Activated T-cell treated with anti-CD3 and anti-CD28 coated beads, Interleukin-2, amount 50 U/mL, for 4 hours (primary cell): ENCODE results near the gene CBX4. TPM values are rescaled to one million over a fixed set of nuclear protein-coding genes. Genes with fewer than 3 reads are reported as not detected.
A peak's percentile ranks its signal among the peaks of the same experiment; 100 is the strongest.

Source experiments
- ATAC-seq, 2 donors: fragments of 200-7000 bp; cut with Tn5 transposase; one replicate each; pipeline ENCODE4 v1.10.0; 2021
- DNase-seq: peaks from one replicate; pipeline ENCODE4 v3.0.0-alpha.2; 2020
- H3K27me3 Mint-ChIP-seq: one replicate; pipeline ENCODE4 v1.8.0; 2021; ENCODE audit warnings: low read depth, mixed read lengths
- H3K36me3 Mint-ChIP-seq: one replicate; pipeline ENCODE4 v1.8.0; 2022; ENCODE audit warnings: mixed read lengths; ENCODE audit not compliant: insufficient read depth
- H3K4me1 Mint-ChIP-seq: one replicate; pipeline ENCODE4 v1.8.0; 2021; ENCODE audit warnings: low read depth, mixed read lengths
- H3K4me3 Mint-ChIP-seq: one replicate; pipeline ENCODE4 v1.8.0; 2021; ENCODE audit warnings: mild to moderate bottlenecking, moderate library complexity, mixed read lengths
- H3K9me3 Mint-ChIP-seq: one replicate; pipeline ENCODE4 v1.8.0; 2021; ENCODE audit warnings: mixed read lengths
- total RNA-seq, 3 donors: library from RNA; stranded (reverse); gene quantifications; one replicate each; pipeline ENCODE4 v1.2.1, GENCODE V29; 2021

Gene CBX4
- total RNA-seq, 3 donors from 2014 or later = 15.3 to 16.4 (median 15.3) TPM

DNA sequence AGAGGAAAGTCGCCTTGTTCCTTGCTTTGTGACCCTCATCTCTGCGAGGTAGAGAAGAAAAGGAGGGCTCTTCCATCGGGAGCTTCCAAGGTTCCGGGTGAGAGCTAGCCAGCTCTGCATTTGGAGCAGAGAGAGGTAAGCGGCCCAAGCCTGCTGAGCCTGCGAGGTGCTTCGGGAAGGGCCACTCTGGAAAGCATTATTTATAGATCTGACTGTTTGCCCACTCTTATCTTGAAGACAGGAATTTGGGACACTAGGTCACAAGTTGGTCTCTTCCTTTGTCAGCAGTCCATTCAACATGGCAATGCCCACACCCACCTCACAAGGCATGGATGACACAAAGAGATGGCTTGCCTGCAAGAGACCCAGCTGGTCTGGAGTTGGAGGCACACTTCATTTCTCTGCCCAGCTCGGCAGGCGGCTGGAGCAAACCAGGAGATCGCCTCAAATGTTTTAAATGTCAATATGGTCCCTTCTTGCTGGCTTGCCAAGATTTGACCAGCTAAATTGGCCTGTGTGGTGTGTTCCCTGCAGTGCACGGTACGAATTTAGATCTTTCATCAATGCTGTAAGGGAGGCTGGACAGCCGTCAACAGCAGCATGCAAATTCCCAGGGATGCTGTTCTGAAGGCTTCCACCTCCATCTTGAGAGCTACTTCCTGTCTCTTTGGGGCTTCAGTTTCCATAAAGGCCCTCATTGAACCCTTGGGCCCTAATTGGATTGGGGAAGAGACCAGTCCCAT lies 19.5 kb downstream of the CBX4 start:
- Mint-ChIP-seq H3K4me1 (peaks cover 6% of the 10 kb centered on the region), H3K36me3 (no peaks in the 10 kb centered on the region), H3K9me3 (no peaks in the 10 kb centered on the region), H3K27me3 (peaks cover 38% of the 10 kb centered on the region), H3K4me3 (no peak overlapping the region)
- ATAC-seq (no peak), DNase-seq (no peak)

GRCh38 chr17:79819085-79819484 lies 20.2 kb downstream of the CBX4 start:
- no peak overlapping the region for H3K4me3 Mint-ChIP-seq
- DNase-seq = no peak
- peaks cover 41% of the 10 kb centered on the region for H3K27me3 Mint-ChIP-seq
- H3K9me3 Mint-ChIP-seq = no peaks in the 10 kb centered on the region
- peaks cover 11% of the 10 kb centered on the region for H3K4me1 Mint-ChIP-seq
- no peaks in the 10 kb centered on the region for H3K36me3 Mint-ChIP-seq
- ATAC-seq = no peak

DNA sequence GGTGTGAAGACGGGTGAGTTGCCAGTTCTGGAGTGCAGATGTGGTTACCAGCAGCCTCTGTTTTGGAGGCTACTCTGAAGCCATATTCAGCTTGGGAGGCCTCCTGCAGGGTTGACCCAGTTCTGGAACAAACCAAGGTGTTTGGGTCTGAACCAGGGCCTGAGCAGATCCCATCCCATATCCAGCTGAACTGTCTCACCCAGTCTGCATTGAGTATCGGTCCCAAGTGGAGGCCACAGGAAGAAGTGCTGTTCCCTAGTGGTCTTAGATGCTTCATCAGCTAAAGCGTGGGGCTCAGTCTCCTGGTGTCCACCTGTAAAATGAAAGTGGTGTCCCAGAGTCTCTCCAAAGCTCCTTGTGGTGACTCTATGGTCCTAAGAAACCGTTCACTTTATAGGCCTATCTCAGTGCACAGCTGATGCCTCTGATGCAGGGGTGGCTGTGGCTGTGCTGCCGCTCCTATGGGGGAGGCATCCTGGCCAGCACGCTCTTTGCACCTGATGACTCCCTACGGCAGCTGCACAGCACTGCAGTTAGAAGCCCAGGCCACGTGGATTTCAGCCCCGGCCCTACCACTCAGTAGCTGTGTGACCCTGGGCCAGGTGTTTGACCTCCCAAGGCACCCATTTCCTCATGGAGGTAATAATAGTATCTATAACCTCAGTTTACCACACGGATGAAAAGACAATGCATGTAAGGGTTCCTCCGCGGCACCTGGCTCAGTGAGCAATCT lies 21.0 kb downstream of the CBX4 start:
- peaks cover 42% of the 10 kb centered on the region for H3K27me3 Mint-ChIP-seq
- no peak for ATAC-seq
- peaks cover 12% of the 10 kb centered on the region for H3K4me1 Mint-ChIP-seq
- no peak overlapping the region for H3K4me3 Mint-ChIP-seq
- H3K36me3 Mint-ChIP-seq = no peaks in the 10 kb centered on the region
- no peaks in the 10 kb centered on the region for H3K9me3 Mint-ChIP-seq
- no peak for DNase-seq

DNA sequence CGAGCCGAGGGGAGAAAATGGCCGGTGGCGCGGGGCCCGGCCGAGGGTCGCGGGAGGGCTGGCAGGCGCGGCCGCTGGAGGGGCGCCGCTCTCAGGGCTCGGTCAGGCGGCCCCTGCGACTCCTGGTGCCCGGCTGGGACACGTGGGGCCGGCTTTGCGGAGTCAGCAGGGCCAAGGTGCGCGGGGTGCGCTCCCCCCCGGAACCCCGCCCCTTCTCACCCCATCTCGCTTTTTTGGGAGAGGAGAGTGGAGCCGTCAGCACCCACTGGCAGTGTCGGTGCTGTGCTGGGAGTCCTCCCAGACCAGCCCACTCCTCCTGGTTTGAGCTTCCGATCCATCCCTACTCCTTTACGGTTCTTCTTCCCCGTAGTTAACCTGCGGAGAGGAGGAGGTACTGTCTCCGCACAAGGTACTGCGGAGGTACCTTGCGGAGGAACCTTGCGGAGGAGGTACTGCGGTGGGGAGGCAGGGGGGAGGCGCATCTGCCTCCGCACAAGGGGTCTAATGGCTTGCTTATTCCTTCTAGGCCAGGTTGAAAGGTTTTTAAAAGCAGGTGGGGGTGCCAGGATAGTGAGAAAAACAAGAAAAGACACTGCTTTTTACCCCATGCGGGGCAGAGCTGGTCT lies 23.3 kb downstream of the CBX4 start:
- Mint-ChIP-seq H3K4me3 (peak overlapping the region; percentile 29), H3K27me3 (peaks cover 50% of the 10 kb centered on the region), H3K36me3 (no peaks in the 10 kb centered on the region), H3K4me1 (peaks cover 21% of the 10 kb centered on the region), H3K9me3 (no peaks in the 10 kb centered on the region)
- DNase-seq = no peak
- no peak for ATAC-seq

- no peak overlapping the region for H3K4me3 Mint-ChIP-seq
- H3K36me3 Mint-ChIP-seq = no peaks in the 10 kb centered on the region
- H3K4me1 Mint-ChIP-seq = peaks cover 24% of the 10 kb centered on the region
- ATAC-seq = no peak
- peaks cover 47% of the 10 kb centered on the region for H3K27me3 Mint-ChIP-seq
- no peak for DNase-seq
- H3K9me3 Mint-ChIP-seq = no peaks in the 10 kb centered on the region
Measured at GRCh38 chr17:79814974-79815835, 24.0 kb downstream of the CBX4 start.

GRCh38 chr17:79814127-79814973 lies 24.9 kb downstream of the CBX4 start:
- DNase-seq (no peak), ATAC-seq (no peak)
- peaks cover 25% of the 10 kb centered on the region for H3K4me1 Mint-ChIP-seq
- H3K36me3 Mint-ChIP-seq = no peaks in the 10 kb centered on the region
- H3K9me3 Mint-ChIP-seq = no peaks in the 10 kb centered on the region
- H3K4me3 Mint-ChIP-seq = peak overlapping the region; percentile 29
- peaks cover 40% of the 10 kb centered on the region for H3K27me3 Mint-ChIP-seq

GRCh38 chr17:79813297-79814126 lies 25.7 kb downstream of the CBX4 start:
- Mint-ChIP-seq H3K4me3 (no peak overlapping the region), H3K9me3 (no peaks in the 10 kb centered on the region), H3K27me3 (peaks cover 48% of the 10 kb centered on the region), H3K36me3 (no peaks in the 10 kb centered on the region), H3K4me1 (peaks cover 28% of the 10 kb centered on the region)
- DNase-seq (no peak), ATAC-seq (no peak)

DNA sequence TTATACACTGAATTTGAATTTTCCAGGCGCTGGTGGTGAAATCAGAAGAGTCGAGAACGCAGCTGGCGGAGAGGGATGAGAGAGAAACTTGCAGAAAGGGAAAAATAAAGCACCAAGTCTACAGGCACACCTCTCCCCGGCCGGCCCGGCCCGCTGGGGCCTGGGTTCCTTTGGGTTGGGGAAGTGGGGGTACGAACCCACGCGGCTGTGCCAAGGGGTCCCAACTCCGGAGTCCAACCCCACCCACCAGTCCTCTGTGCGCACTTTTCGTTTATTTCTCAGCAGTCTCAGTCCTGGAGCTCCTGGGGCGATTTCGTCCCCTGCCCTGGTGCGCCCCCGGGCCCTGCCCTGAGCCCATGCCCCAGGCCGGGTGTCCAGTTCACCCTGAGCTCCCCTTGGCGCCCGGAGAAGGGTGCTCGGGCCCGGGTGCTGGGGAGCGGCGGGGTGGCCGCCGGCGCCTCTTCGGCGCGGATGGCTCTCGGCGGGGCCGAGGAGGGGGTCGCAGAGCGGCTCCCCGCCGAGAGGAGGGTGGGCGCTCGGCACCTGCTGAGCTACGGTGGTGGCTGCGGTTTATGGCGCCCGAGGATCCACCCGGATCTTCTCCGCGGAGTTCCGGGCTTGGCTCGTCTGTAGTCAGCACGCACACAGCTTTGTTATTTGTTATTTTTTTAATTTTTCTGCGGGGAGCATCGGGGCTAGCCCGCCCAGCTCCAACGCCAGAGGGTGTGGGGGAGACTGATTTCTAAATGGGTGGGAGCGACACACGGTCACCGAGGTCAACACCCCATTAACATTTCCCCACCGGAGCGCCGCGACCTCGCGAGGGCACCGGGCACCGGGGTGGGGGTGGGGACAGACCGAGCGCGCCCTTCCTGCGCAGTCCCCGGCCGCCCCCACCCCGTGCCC lies 26.6 kb downstream of the CBX4 start:
- Mint-ChIP-seq H3K36me3 (no peaks in the 10 kb centered on the region), H3K27me3 (peaks cover 54% of the 10 kb centered on the region), H3K9me3 (no peaks in the 10 kb centered on the region), H3K4me3 (peak overlapping the region; percentile 63), H3K4me1 (peaks cover 28% of the 10 kb centered on the region)
- ATAC-seq (no peak), DNase-seq (no peak)

DNA sequence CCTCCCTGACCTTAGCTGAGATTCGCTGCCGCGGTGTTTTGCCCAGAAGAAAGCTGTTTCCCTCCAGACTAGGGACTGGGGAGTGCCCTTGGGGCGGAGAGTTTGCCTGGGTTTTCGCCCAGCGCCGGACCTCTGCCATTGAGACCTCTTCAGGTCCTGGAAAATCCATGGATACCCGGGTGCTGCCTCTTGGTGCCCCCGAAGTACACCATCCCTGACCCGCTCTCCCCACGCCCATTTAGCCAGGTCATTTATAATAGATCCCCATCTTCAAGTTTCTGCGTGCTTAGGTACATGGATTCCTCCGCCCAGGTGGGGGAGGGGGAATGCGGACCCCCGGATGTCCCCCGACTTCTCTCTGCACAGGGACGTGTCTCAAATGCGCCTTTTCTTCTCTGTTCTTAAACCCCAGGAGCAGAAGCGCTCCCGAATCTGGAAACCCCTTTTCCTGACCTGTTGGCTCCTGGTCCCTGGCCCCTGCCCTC lies 27.3 kb downstream of the CBX4 start:
- peaks cover 55% of the 10 kb centered on the region for H3K27me3 Mint-ChIP-seq
- no peak for DNase-seq
- H3K4me3 Mint-ChIP-seq = peak overlapping the region; percentile 29
- ATAC-seq = no peak
- H3K36me3 Mint-ChIP-seq = no peaks in the 10 kb centered on the region
- H3K4me1 Mint-ChIP-seq = peaks cover 28% of the 10 kb centered on the region
- H3K9me3 Mint-ChIP-seq = no peaks in the 10 kb centered on the region

GRCh38 chr17:79811011-79811867 lies 28.0 kb downstream of the CBX4 start:
- Mint-ChIP-seq H3K9me3 (no peaks in the 10 kb centered on the region), H3K4me3 (peak overlapping the region; percentile 29), H3K36me3 (no peaks in the 10 kb centered on the region), H3K27me3 (peaks cover 56% of the 10 kb centered on the region), H3K4me1 (peaks cover 26% of the 10 kb centered on the region)
- ATAC-seq = no peak
- no peak for DNase-seq
